GM12878 (cell line): Measurements from ENCODE around the gene RAI14. TPM values are rescaled to one million over a fixed set of nuclear protein-coding genes. Genes with fewer than 3 reads are reported as not detected.
"Not testable (repeated sequence)": the region's sequence is repeated elsewhere in the genome, so short reads cannot be mapped to it uniquely, and the experiment has no call there.

Experiments used
- ATAC-seq: fragments of 200-7000 bp; cut with Tn5 transposase; 3 replicates; pipeline ENCODE4 v1.9.1; 2020; ENCODE audit warnings: mild to moderate bottlenecking, moderate library complexity
- BruUV-seq: library from RNA; stranded (reverse); fragments of 400-500 nt; replicated peaks from 2 replicates; lab custom pipeline; 2021; lab: Mats Ljungman, UMichigan
- CTCF ChIA-PET: fragments of 300-600 bp; sonication (Branson Sonifier 250); formaldehyde crosslinking; extraction: SDS; loops from one replicate; lab custom pipeline; 2021; ENCODE audit warnings: inconsistent platforms; lab: Yijun Ruan, JAX
- POLR2A ChIA-PET: fragments of 350-600 bp; formaldehyde crosslinking; extraction: SDS; loops from one replicate; lab custom pipeline; 2021; ENCODE audit warnings: inconsistent platforms; lab: Charles Lee
- RAD21 ChIA-PET: fragments of 300-600 bp; sonication (Branson Sonifier 250); formaldehyde crosslinking; loops from one replicate; lab custom pipeline; 2023; ENCODE audit warnings: antibody characterized with exemption; ENCODE audit not compliant: unreplicated experiment; lab: Charles Lee
- SMC1A ChIA-PET: fragments of 300-600 bp; sonication (Branson Sonifier 250); formaldehyde crosslinking; loops from one replicate; lab custom pipeline; 2023; ENCODE audit not compliant: unreplicated experiment, uncharacterized antibody; lab: Charles Lee
- DNase-seq: peaks from one replicate; pipeline ENCODE4 v3.0.0-alpha.2; 2011; ENCODE audit warnings: low read depth, low spot score
- FAIRE-seq: peaks from 3 replicates; lab custom pipeline; 2011; peaks lifted over from hg19 to GRCh38; lab: Jason Lieb, UNC
- H2AFZ ChIP-seq: 2 replicates; pipeline ENCODE4 v1.6.0; 2011; ENCODE audit warnings: low read depth, low read length, control low read depth; ENCODE audit not compliant: control insufficient read depth
- H3K27ac ChIP-seq: 2 replicates; pipeline ENCODE4 v1.5.1; 2011; ENCODE audit warnings: control low read depth; ENCODE audit not compliant: control insufficient read depth, insufficient read depth
- H3K27me3 ChIP-seq, 2 experiments: replicated peaks in 1 of 2; 2 replicates each; pipeline versions ENCODE4 v1.6.0 to v1.6.1; 2011; ENCODE audit warnings: low read length in 1 of 2; ENCODE audit not compliant: control insufficient read depth in 2 of 2, insufficient read depth in 2 of 2
- H3K36me3 ChIP-seq, 2 experiments: 2 replicates each; pipeline ENCODE4 v1.5.1; 2011; ENCODE audit warnings: low read length in 1 of 2; ENCODE audit not compliant: control insufficient read depth in 2 of 2, insufficient read depth in 2 of 2
- H3K4me1 ChIP-seq: 2 replicates; pipeline ENCODE4 v1.6.1; 2011; ENCODE audit warnings: mild to moderate bottlenecking, low read length, moderate library complexity, mixed read lengths; ENCODE audit not compliant: control insufficient read depth, insufficient read depth
- H3K4me2 ChIP-seq: 2 replicates; pipeline ENCODE4 v1.6.0; 2011; ENCODE audit warnings: control low read depth; ENCODE audit not compliant: control insufficient read depth, insufficient read depth
- H3K4me3 ChIP-seq: fragments of 200-600 bp; sonication (generic); 2 replicates; pipeline ENCODE4 v1.5.1; 2016
- H3K79me2 ChIP-seq: 2 replicates; pipeline ENCODE4 v1.6.0; 2011; ENCODE audit warnings: low read length; ENCODE audit not compliant: control insufficient read depth, insufficient read depth
- H3K9ac ChIP-seq: 2 replicates; pipeline ENCODE4 v1.8.0; 2011; ENCODE audit warnings: low read length, control low read depth, mixed read lengths; ENCODE audit not compliant: control insufficient read depth, insufficient read depth
- H3K9me3 ChIP-seq: replicated peaks from 3 replicates; pipeline ENCODE4 v1.5.1; 2011; ENCODE audit warnings: mild to moderate bottlenecking, low read length; ENCODE audit not compliant: control insufficient read depth, insufficient read depth
- H4K20me1 ChIP-seq: 2 replicates; pipeline ENCODE4 v1.6.0; 2011; ENCODE audit not compliant: control insufficient read depth, insufficient read depth
- CEBPB ChIP-seq, 2 experiments: fragments of 150-350 bp in 1 of 2; IDR thresholded peaks; 2 replicates each; pipeline ENCODE4 v1.6.1; 2012 to 2014; ENCODE audit warnings: low read depth in 2 of 2, low read length in 2 of 2, borderline replicate concordance in 1 of 2, inconsistent platforms in 1 of 2
- GATAD2B ChIP-seq: fragments of 450-650 bp; conservative IDR thresholded peaks from 2 replicates; pipeline ENCODE4 v1.6.1; 2017; ENCODE audit warnings: low read depth, mild to moderate bottlenecking, moderate library complexity
- PRDM15 ChIP-seq: fragments of 450-650 bp; formaldehyde crosslinking; IDR thresholded peaks from 2 replicates; pipeline ENCODE4 v1.4.0; 2020; ENCODE audit warnings: mild to moderate bottlenecking, moderate library complexity
- SUPT20H ChIP-seq: IDR thresholded peaks from 2 replicates; pipeline ENCODE4 v1.6.1; 2011; ENCODE audit warnings: low read depth, mild to moderate bottlenecking, low read length, moderate library complexity, borderline replicate concordance; ENCODE audit not compliant: control insufficient read depth
- YY1 ChIP-seq: IDR thresholded peaks from 2 replicates; pipeline ENCODE4 v1.6.1; 2011; ENCODE audit warnings: low read depth, mild to moderate bottlenecking, low read length
- ZBTB4 ChIP-seq: fragments of 450-650 bp; formaldehyde crosslinking; IDR thresholded peaks from 2 replicates; pipeline ENCODE4 v1.4.0; 2022; ENCODE audit warnings: mild to moderate bottlenecking, moderate library complexity
- WGBS: methylation state at CpG from one replicate; pipeline ENCODE4 v1.1.6; 2016; ENCODE audit warnings: low lambda C conversion rate; ENCODE audit not compliant: insufficient replicate concordance, insufficient coverage; ENCODE audit errors: missing lambda C conversion rate; 5-methylcytosine and 5-hydroxymethylcytosine counted together
- in situ Hi-C: fragments of 300-500 bp; cut with MboI; formaldehyde crosslinking; loops from 9 replicates; pipeline ENCODE4 v1.14.3; 2018; ENCODE audit warnings: mixed read lengths
- intact Hi-C: fragments of 100-400 bp; cut with micrococcal nuclease; formaldehyde crosslinking; loops from one replicate; pipeline ENCODE4 v1.14.2; 2022; ENCODE audit not compliant: unreplicated experiment
- polyA plus RNA-seq, 11 experiments: library from polyadenylated mRNA; depleted of rRNA in 4 of 11; unstranded in 6 of 11; stranded (reverse) in 5 of 11; fragments of >200 nt; fragmentation: Nextera tagmentation in 4 of 11; fragmentation: Illumina TruSeq in 1 of 11; extraction: Ambion mirVana in 4 of 11; extraction: Trizol in 1 of 11; gene quantifications; 1 replicate in 1 of 11; 2 replicates in 10 of 11; pipeline versions ENCODE4 v1.2.1 to v1.2.3, GENCODE V29; 2011 to 2016; ENCODE audit warnings: inconsistent platforms in 2 of 11, missing spikeins in 2 of 11, low read depth in 1 of 11
- total RNA-seq, 4 experiments: library from RNA; depleted of rRNA in 3 of 4; stranded (reverse); fragments of >200 nt in 3 of 4; fragmentation: Illumina TruSeq in 1 of 4; extraction: Trizol in 1 of 4; gene quantifications; 2 replicates each; pipeline versions ENCODE4 v1.2.1 to v1.2.3, GENCODE V29; 2013 to 2021

Gene RAI14
- total and polyA plus RNA-seq, 10 of the 15 experiments (the other 5 are each of a cell fraction or from before 2014, with no cell fraction given), result 0.18 to 4.6 (median 1.9) TPM

- Histone ChIP-seq H3K4me2 (no peak overlapping the region), H3K9ac (no peak overlapping the region), H4K20me1 (no peaks in the 10 kb centered on the region), H3K36me3 (no peaks in the 10 kb centered on the region), H3K79me2 (no peaks in the 10 kb centered on the region), H3K4me1 (no peaks in the 10 kb centered on the region), H2AFZ (no peak overlapping the region), H3K27ac (no peak overlapping the region), H3K9me3 (no peaks in the 10 kb centered on the region), H3K27me3 (peaks cover 0 to 3% of the 10 kb centered on the region in 2 experiments; a peak in 3 of 4 replicates), H3K4me3 (no peak overlapping the region)
- POLR2A ChIA-PET, result no interaction called here
- SMC1A ChIA-PET, result interaction anchor here (1.1 to 1.5 kb wide), 2 partner anchors 9 to 11 kb away, joined by 3 to 4 read pairs; no protein-coding TSS in a partner anchor
- FAIRE-seq (no peak), DNase-seq (no peak), ATAC-seq (no peak)
- CTCF ChIA-PET, result no interaction called here
- in situ Hi-C loops (no loop called here), intact Hi-C loops (no loop called here)
- WGBS, result 33% methylated on average over 6 of the region's 6 CpGs
- RAD21 ChIA-PET, result no interaction called here
- no TSS peak for BruUV-seq
- TF ChIP-seq GATAD2B, result no peak
- no peak for TF ChIP-seq YY1
- no peak for TF ChIP-seq SUPT20H
- TF ChIP-seq PRDM15 (CRISPR knock-in tag), result no peak
- TF ChIP-seq ZBTB4 (CRISPR knock-in tag), result no peak
- no peak for TF ChIP-seq CEBPB (IDR thresholded peaks at IDR 0.05; ENCODE audit: borderline replicate concordance in 1 of 2, low read depth in 2 of 2, low read length in 2 of 2)
These were observed 171.7 kb downstream of the RAI14 start for GRCh38 chr5:34827588-34828506.

GRCh38 chr5:34830827-34831226 lies 174.7 kb downstream of the RAI14 start:
- H4K20me1 ChIP-seq, in situ Hi-C loops, H3K9ac ChIP-seq, DNase-seq, H3K9me3 ChIP-seq, H3K4me1 ChIP-seq, POLR2A ChIA-PET, H3K79me2 ChIP-seq, intact Hi-C loops, BruUV-seq, SMC1A ChIA-PET, H3K4me3 ChIP-seq, H3K27ac ChIP-seq, RAD21 ChIA-PET, FAIRE-seq, ATAC-seq, H2AFZ ChIP-seq, H3K4me2 ChIP-seq, CTCF ChIA-PET, H3K36me3 ChIP-seq, H3K27me3 ChIP-seq: not testable (repeated sequence)
- WGBS, result 41% methylated on average over 7 of the region's 7 CpGs
